ENCODE data around the gene NKX2-2.

Gene NKX2-2

GRCh38 chr20:21513881-21514540 is at the start of gene NKX2-2:
TSS of gene NKX2-2 (minus strand) at chr20:21514064. CDS start at chr20:21513669, 395 bp downstream.
- peak; percentile 48 for DNase-seq

GRCh38 chr20:21562656-21563055 is 48.8 kb upstream of the NKX2-2 start:
- DNase-seq: no peak

GRCh38 chr20:21559305-21559704 is 45.4 kb upstream of the NKX2-2 start:
- no peak for DNase-seq

DNA sequence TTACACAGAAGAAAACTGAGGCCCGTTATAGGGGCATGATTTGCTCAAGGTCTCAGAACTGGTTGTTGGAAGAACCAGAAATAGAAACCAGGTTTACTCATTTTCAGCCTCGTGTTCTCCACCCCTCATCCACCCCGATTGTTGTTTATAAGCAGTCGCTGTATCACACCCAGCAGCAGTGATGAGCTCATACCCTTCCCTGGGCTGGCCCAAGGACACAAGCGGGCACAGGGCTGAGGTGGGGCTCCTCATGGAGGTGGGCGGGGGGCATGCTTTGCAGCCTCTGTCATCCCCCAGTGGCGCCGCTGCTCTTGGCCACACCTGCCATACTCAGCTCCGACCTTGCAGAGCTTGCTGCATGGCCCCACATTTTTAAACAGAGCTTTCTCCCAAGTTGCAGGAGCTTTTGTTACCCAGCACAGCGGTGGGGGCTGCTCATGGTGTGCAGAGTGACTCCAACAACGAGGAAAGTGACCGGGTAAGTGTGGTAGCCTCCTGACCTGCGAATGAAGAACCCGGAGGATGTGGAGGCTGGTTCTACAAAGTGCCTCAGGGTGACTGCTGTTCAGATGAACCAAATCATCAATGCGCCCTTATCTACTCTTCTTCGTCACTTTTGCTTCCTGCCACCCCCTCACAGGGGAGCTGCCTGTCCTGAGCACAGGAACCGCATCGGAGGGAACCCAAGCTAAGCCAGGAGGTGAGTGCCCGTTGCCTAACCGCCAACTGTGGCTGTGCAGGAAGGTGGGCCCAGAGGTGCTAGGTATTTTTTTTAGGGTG is 43.6 kb upstream of the NKX2-2 start:
- DNase-seq: no peak

- no peak for DNase-seq
Measured at GRCh38 chr20:21556398-21556797, 42.5 kb upstream of the NKX2-2 start.

- no peak for DNase-seq
Measured at GRCh38 chr20:21555470-21556120, 41.7 kb upstream of the NKX2-2 start.

DNA sequence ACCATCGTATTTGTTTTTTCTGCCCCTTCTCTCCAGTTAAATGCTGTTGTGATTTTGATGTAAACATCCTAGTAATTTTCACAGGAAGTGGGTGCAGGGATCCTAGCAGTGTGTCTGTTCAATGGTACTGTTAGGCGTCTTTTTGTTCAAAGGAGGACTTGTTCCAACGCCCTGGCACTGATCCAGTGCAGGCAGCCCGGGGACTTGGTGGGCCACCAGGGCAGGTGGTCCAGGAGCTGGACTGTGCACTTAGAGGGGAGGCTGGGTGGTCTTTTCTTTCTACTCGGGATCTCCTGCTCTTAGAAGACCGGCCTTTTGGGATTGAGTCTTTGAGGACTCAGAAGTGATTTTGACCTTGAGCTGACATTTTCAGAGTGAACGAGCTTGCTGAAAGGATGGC is 41.1 kb upstream of the NKX2-2 start:
- DNase-seq: peak; percentile 44

DNA sequence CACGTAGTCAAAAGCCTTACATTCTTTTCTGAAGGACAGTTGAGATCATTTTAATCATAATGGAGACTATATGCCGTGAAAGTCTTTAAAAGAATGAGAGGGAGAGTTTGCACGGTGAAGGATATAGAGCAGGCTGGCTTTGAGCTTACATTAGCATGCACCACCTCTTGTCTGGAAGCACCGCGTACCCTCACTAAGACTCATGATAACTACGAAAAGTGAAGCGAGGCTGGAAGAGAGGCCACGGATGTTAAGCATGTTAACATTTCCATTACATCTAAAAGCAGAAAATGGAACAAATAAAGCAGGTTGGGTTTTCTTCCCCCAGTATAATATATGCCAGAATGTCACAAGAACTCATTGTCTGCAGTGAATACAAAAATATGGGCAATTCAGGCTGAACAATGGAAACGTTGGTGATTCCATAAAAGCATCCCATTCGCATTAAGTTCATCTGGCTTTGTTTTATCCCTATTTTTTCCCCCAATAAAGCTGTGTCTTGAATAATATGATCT is 40.6 kb upstream of the NKX2-2 start:
- DNase-seq: no peak

DNA sequence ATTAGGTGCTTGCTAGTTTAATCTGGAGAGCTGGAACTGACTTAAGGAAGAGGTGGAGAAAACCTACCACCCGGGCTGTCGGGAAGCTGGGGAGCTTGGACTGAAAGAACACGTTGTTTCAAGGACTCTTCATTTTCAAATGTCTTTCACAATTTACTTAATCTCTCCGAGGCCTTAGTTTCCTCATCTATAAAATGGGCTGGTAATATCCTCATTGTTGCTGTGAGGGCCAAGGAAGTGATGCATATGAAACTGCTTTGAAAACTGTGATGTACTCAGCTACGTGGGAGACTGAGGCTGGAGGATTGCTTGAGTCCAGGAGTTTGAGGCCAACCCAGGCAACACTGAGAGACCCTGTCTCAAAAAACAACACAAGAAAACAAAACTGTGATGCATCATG is 36.7 kb upstream of the NKX2-2 start:
- no peak for DNase-seq

DNA sequence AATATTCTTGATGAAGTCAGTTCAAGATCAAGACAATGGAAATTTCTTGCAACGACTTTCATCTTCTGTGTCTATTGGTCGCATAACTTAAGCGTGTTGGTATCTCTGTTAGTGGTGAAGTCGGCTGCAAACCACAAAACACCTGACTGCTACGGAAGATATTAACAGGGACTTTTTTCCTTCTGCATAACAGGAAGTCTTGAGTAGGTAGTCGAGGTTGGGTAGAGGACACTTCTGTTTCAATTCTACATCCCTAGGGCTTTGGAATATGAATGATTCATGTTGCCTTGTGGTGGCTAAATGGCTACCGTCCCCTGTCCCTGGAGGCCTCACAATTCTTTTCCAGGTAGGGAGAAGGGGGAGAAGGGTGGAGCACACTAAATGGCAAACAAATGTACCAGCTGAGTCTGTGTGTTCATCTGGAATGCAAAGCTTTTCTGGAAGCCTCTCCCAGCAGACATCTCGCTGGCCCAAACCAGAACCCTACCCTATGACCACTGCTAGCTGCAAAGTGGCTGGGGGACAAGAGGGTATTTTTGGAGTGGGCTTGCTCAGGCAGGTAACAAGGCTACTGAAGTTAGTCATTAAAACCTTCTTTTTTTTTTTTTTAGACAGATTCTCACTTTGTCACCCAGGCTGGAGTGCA is 34.6 kb upstream of the NKX2-2 start:
- DNase-seq: peak; percentile 75

DNA sequence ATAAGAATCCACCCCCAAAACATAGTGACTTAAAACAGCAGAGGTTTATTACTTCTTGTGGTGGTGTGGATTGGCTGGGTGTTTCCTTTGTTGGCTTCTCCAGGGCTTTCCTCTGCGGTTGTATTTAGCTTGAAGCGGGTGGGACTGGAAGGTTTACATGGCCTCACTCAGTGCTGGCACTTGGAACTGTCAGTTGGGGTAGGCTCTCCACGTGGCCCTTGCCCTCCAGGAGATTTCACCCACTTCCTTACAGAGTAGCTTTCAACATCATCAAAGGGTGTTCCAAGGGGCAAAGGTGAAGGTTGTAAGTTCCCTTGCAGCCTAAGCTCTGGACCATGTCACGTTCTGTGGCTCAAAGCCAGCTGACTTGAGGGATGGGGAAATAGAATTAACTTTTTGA is 32.5 kb upstream of the NKX2-2 start:
- DNase-seq: no peak

GRCh38 chr20:21539512-21539911 is 25.6 kb upstream of the NKX2-2 start:
- no peak for DNase-seq

GRCh38 chr20:21534886-21535285 is 21.0 kb upstream of the NKX2-2 start:
- no peak for DNase-seq

GRCh38 chr20:21534453-21534852 is 20.6 kb upstream of the NKX2-2 start:
- DNase-seq: peak; percentile 99

DNA sequence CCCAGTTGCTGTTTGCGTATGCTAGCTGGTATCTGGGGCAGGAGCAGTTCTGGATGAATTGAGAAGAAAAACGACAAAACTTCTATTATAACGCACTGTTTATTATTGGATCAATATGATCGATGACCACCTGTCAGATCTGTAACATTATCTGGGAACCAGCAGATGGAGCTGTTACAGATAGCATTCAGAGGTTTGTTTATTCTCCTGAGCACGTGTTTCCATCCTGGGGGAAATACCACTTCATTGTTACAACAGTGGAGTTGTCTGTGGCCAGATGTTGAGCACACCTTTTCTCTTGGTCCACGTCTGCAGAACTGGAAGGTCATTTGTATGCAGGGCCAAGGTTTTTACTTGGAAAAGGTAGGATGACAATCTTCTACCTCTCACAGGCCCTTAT is 16.0 kb upstream of the NKX2-2 start:
- DNase-seq: peak; percentile 87

- DNase-seq: no peak
Measured at GRCh38 chr20:21528870-21529269, 15.0 kb upstream of the NKX2-2 start.

- no peak for DNase-seq
Measured at GRCh38 chr20:21527908-21528307, 14.0 kb upstream of the NKX2-2 start.

DNA sequence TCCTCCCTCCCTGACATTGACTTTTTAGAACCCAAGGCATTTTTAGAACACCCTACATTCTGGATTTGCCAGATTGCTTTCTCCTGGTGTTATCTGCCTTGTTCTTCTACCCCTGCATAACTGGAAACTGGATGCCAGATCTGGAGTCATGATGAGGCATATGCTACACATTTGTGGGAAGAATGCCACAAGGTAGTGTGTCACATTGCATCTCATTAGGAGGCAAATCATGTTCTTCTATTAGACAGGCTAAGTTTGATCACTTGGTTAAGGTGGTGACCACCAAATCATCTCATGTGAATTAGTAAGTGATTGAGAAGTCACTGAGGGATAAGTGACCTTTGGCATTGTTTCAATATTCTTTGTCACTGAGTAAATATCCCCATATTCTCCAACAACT is 12.9 kb upstream of the NKX2-2 start:
- DNase-seq: no peak

DNA sequence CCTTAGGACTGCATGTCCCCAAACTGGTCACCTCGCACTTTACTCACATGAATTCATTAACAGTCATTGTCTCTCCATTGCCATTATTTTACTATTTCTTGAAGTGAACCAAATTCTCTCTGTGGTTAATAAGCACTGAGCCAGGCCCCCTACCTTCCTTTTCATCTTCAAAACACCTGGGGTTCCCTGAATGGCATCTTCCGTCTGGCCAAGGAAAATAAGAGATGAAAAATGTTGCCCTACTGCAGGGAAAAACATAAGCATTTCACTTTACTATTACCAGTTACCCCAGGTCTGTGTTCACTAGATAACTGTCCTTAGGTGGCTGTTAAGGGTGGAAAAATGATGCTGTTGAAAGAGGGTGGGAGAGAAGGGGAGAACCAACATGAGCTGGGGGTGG is 10.0 kb upstream of the NKX2-2 start:
- peak; percentile 46 for DNase-seq

DNA sequence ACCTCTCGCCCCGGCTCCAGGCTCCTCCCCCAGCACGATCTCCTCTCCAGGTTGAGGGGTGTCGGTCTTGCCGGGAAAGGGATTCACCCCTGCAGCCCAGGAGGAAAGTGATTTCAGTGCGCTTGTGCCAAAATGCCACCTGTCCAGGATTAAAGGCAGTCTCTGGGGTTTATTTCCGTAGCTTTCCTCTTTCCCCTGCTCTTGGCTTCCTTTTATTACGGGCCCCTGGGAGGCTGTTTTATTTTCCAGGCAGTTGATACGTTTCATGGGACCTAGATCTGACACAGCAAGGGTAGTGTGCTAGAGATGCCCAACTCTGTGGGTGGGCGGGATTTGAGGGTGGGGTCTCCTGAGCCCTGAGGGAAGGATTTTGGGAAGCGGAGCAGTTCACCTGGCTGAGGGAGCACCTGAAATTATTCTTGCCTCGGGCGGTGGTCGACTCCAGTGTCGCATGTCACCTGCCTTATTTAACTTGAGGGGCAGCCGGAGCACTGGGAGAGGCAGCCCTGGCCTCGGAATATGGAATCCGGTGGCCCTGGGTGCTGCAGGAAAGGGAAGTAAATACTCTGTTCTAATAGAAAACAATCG is 9.5 kb upstream of the NKX2-2 start:
- no peak for DNase-seq

GRCh38 chr20:21522481-21523280 is 8.8 kb upstream of the NKX2-2 start:
- peak; percentile 95 for DNase-seq

Data from NCI-H69 (cell line).